H9 (cell line): ENCODE data around the gene FSTL4. TPM values are rescaled to one million over a fixed set of nuclear protein-coding genes. Genes with fewer than 3 reads are reported as not detected.

Source experiments
- DNase-seq: peaks from one replicate; pipeline ENCODE4 v3.0.0-alpha.2; 2017
- H2AFZ ChIP-seq: one replicate; pipeline ENCODE4 v1.6.1; 2013; ENCODE audit warnings: mild to moderate bottlenecking, low read length, control low read depth, moderate library complexity
- H2AK5ac ChIP-seq: 2 replicates; pipeline ENCODE4 v1.6.1; 2013; ENCODE audit warnings: low read length, control low read depth, mixed read lengths; ENCODE audit not compliant: insufficient read length
- H2BK120ac ChIP-seq: one replicate; pipeline ENCODE4 v1.6.1; 2013; ENCODE audit warnings: low read depth, mild to moderate bottlenecking, low read length, control low read depth, inconsistent platforms; ENCODE audit not compliant: poor library complexity, severe bottlenecking
- H2BK12ac ChIP-seq: 2 replicates; pipeline ENCODE4 v1.6.1; 2013; ENCODE audit warnings: low read length, control low read depth, mixed read lengths, low read depth; ENCODE audit not compliant: insufficient read length
- H2BK15ac ChIP-seq: 2 replicates; pipeline ENCODE4 v1.6.1; 2013; ENCODE audit warnings: low read depth, low read length, control low read depth
- H2BK20ac ChIP-seq: one replicate; pipeline ENCODE4 v1.6.1; 2013; ENCODE audit warnings: low read depth, mild to moderate bottlenecking, low read length, control low read depth, inconsistent platforms; ENCODE audit not compliant: poor library complexity, severe bottlenecking
- H2BK5ac ChIP-seq: 2 replicates; pipeline ENCODE4 v1.6.1; 2013; ENCODE audit warnings: low read length, control low read depth, mixed read lengths; ENCODE audit not compliant: insufficient read length
- H3K14ac ChIP-seq: 2 replicates; pipeline ENCODE4 v1.6.1; 2013; ENCODE audit warnings: low read length, control low read depth; ENCODE audit not compliant: insufficient read depth
- H3K18ac ChIP-seq: 2 replicates; pipeline ENCODE4 v1.6.1; 2013; ENCODE audit warnings: low read depth, mild to moderate bottlenecking, mixed read lengths, low read length, control low read depth; ENCODE audit not compliant: insufficient read length
- H3K23ac ChIP-seq: 2 replicates; pipeline ENCODE4 v1.6.1; 2013; ENCODE audit warnings: low read length, control low read depth, mixed read lengths, low read depth; ENCODE audit not compliant: insufficient read length
- H3K23me2 ChIP-seq: 2 replicates; pipeline ENCODE4 v1.6.1; 2013; ENCODE audit warnings: low read depth, mild to moderate bottlenecking, mixed read lengths, low read length, control low read depth; ENCODE audit not compliant: insufficient read length, poor library complexity, severe bottlenecking
- H3K27ac ChIP-seq: 2 replicates; pipeline ENCODE4 v1.5.1; 2013; ENCODE audit warnings: low read length, control low read depth, mixed read lengths, low read depth; ENCODE audit not compliant: insufficient read length
- H3K27me3 ChIP-seq: 2 replicates; pipeline ENCODE4 v1.6.1; 2013; ENCODE audit warnings: low read length, control low read depth, inconsistent platforms; ENCODE audit not compliant: insufficient read depth
- H3K4ac ChIP-seq: 2 replicates; pipeline ENCODE4 v1.6.1; 2013; ENCODE audit warnings: low read depth, mild to moderate bottlenecking, control low read depth, inconsistent platforms, low read length, moderate library complexity
- H3K4me1 ChIP-seq: 2 replicates; pipeline ENCODE4 v1.6.1; 2013; ENCODE audit warnings: low read length, control low read depth, inconsistent platforms; ENCODE audit not compliant: insufficient read depth
- H3K4me2 ChIP-seq: 2 replicates; pipeline ENCODE4 v1.6.1; 2013; ENCODE audit warnings: low read length, control low read depth, mixed read lengths; ENCODE audit not compliant: insufficient read length, insufficient read depth
- H3K56ac ChIP-seq: 2 replicates; pipeline ENCODE4 v1.6.1; 2013; ENCODE audit warnings: low read depth, mild to moderate bottlenecking, mixed read lengths, low read length, control low read depth; ENCODE audit not compliant: insufficient read length
- H3K79me1 ChIP-seq: 2 replicates; pipeline ENCODE4 v1.6.1; 2013; ENCODE audit warnings: low read depth, mild to moderate bottlenecking, moderate library complexity, low read length, control low read depth, inconsistent platforms; ENCODE audit not compliant: insufficient read depth, poor library complexity, severe bottlenecking
- H3K79me2 ChIP-seq: 2 replicates; pipeline ENCODE4 v1.6.1; 2013; ENCODE audit warnings: low read length, control low read depth, inconsistent platforms; ENCODE audit not compliant: insufficient read depth
- H3K9ac ChIP-seq: 2 replicates; pipeline ENCODE4 v1.6.1; 2013; ENCODE audit warnings: low read length, control low read depth, mixed read lengths; ENCODE audit not compliant: insufficient read length; ENCODE audit errors: extremely low read depth
- H3K9me3 ChIP-seq: one replicate; pipeline ENCODE4 v1.6.1; 2013; ENCODE audit warnings: low read depth, low read length, inconsistent platforms; ENCODE audit not compliant: control insufficient read depth
- H3T11ph ChIP-seq: one replicate; pipeline ENCODE4 v1.6.1; 2013; ENCODE audit warnings: mild to moderate bottlenecking, low read length, control low read depth, inconsistent platforms
- H4K20me1 ChIP-seq: one replicate; pipeline ENCODE4 v1.6.1; 2013; ENCODE audit not compliant: control insufficient read depth, insufficient read length, insufficient read depth
- H4K5ac ChIP-seq: 2 replicates; pipeline ENCODE4 v1.6.1; 2013; ENCODE audit warnings: low read depth, mild to moderate bottlenecking, mixed read lengths, low read length, control low read depth; ENCODE audit not compliant: insufficient read length
- H4K8ac ChIP-seq: replicated peaks from 2 replicates; pipeline ENCODE4 v1.6.1; 2013; ENCODE audit warnings: low read length, control low read depth, mixed read lengths, low read depth; ENCODE audit not compliant: insufficient read length
- H4K91ac ChIP-seq: 2 replicates; pipeline ENCODE4 v1.6.1; 2013; ENCODE audit warnings: low read depth, mild to moderate bottlenecking, moderate library complexity, mixed read lengths, low read length, control low read depth; ENCODE audit not compliant: insufficient read length
- H3K27ac Mint-ChIP-seq, 3 experiments: 2 replicates in 2 of 3; 3 replicates in 1 of 3; pipeline ENCODE4 v1.8.0; 2020 to 2021; ENCODE audit warnings: mixed read lengths in 3 of 3, mild to moderate bottlenecking in 1 of 3, moderate library complexity in 1 of 3
- H3K27me3 Mint-ChIP-seq: 2 replicates; pipeline ENCODE4 v1.8.0; 2021; ENCODE audit warnings: low read depth, mild to moderate bottlenecking, moderate library complexity, mixed read lengths
- H3K36me3 Mint-ChIP-seq, 3 experiments: 2 replicates in 2 of 3; 3 replicates in 1 of 3; pipeline ENCODE4 v1.8.0; 2020 to 2021; ENCODE audit warnings: low read depth in 3 of 3, mixed read lengths in 3 of 3; ENCODE audit not compliant: insufficient read depth in 1 of 3
- H3K4me1 Mint-ChIP-seq, 2 experiments: 2 replicates each; pipeline ENCODE4 v1.8.0; 2020; ENCODE audit warnings: mixed read lengths in 2 of 2
- H3K4me3 Mint-ChIP-seq, 2 experiments: 2 replicates in 1 of 2; 3 replicates in 1 of 2; pipeline ENCODE4 v1.8.0; 2020 to 2021; ENCODE audit warnings: mild to moderate bottlenecking in 2 of 2, mixed read lengths in 2 of 2, moderate library complexity in 1 of 2
- H3K9me3 Mint-ChIP-seq, 2 experiments: 2 replicates in 1 of 2; 3 replicates in 1 of 2; pipeline ENCODE4 v1.8.0; 2020; ENCODE audit warnings: mild to moderate bottlenecking in 2 of 2, mixed read lengths in 2 of 2, moderate library complexity in 1 of 2
- WGBS: extraction: QIAGEN DNeasy Blood & Tissue Kit; methylation state at CpG from one replicate; pipeline ENCODE4 v1.1.7; 2013; ENCODE audit warnings: missing lambda C conversion rate, low lambda C conversion rate, mixed read lengths; ENCODE audit not compliant: insufficient read length; ENCODE audit errors: extremely low coverage; 5-methylcytosine and 5-hydroxymethylcytosine counted together
- total RNA-seq: library from RNA; stranded (reverse); gene quantifications from 2 replicates; pipeline ENCODE4 v1.2.1, GENCODE V29; 2021
- TF ChIP-seq, protein P1 (sequence below): fragments of 200-600 bp; sonication (generic); conservative IDR thresholded peaks from 3 replicates; pipeline ENCODE4 v1.8.0; 2021; ENCODE audit warnings: antibody characterized with exemption, mild to moderate bottlenecking

The FSTL4 gene
- total RNA-seq, 1 experiment from 2014 or later, result 5.7 TPM

DNA sequence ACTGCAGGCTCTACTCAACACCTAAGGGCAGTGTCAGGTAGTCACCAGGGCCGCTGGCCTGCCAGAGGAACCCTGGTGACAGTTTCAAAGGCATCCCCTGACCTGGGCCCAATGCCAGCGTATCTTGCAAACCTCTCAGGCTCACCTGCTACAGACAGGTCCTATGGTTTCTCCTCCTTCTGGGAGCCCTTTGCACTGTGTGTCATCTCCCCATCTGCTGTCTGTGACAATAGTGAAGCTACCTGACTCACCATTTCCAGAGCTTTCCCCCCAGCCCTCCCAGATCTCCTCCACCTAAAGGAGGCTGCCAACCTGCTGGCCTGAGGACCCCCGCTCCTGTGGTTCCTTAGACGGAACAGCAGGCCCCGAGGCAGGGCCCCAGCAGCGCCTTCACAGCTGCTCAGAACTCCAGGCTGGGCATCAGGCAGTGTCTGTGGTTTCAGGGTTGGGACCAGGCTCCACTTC is 203.1 kb downstream of the FSTL4 start:
- TF ChIP-seq, protein P1, sequence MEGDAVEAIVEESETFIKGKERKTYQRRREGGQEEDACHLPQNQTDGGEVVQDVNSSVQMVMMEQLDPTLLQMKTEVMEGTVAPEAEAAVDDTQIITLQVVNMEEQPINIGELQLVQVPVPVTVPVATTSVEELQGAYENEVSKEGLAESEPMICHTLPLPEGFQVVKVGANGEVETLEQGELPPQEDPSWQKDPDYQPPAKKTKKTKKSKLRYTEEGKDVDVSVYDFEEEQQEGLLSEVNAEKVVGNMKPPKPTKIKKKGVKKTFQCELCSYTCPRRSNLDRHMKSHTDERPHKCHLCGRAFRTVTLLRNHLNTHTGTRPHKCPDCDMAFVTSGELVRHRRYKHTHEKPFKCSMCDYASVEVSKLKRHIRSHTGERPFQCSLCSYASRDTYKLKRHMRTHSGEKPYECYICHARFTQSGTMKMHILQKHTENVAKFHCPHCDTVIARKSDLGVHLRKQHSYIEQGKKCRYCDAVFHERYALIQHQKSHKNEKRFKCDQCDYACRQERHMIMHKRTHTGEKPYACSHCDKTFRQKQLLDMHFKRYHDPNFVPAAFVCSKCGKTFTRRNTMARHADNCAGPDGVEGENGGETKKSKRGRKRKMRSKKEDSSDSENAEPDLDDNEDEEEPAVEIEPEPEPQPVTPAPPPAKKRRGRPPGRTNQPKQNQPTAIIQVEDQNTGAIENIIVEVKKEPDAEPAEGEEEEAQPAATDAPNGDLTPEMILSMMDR, result no peak
- no peaks in the 10 kb centered on the region for H3K79me1 ChIP-seq
- no peak overlapping the region for H2BK12ac ChIP-seq
- no peaks in the 10 kb centered on the region for H3K9me3 ChIP-seq
- peaks cover 2 to 9% of the 10 kb centered on the region in 2 experiments; a peak in 3 of 4 replicates for H3K4me1 Mint-ChIP-seq
- no peak overlapping the region for H3K18ac ChIP-seq
- no peak overlapping the region for H2BK5ac ChIP-seq
- no peak overlapping the region for H3K27ac Mint-ChIP-seq
- H3K4me3 Mint-ChIP-seq, result no peak overlapping the region
- WGBS, result no CpG with 5 or more reads among the region's 6 CpGs
- no peak for DNase-seq
- H3K79me2 ChIP-seq, result no peaks in the 10 kb centered on the region
- no peak overlapping the region for H3K14ac ChIP-seq
- H3K4ac ChIP-seq, result no peak overlapping the region
- no peaks in the 10 kb centered on the region for H4K20me1 ChIP-seq
- H2BK20ac ChIP-seq, result no peak overlapping the region
- H3K23ac ChIP-seq, result no peak overlapping the region
- no peaks in the 10 kb centered on the region for H3K9me3 Mint-ChIP-seq
- H3K9ac ChIP-seq, result no peak overlapping the region
- H3K4me2 ChIP-seq, result no peak overlapping the region
- H4K91ac ChIP-seq, result no peak overlapping the region
- H3K27me3 Mint-ChIP-seq, result peaks cover 2% of the 10 kb centered on the region
- H3K23me2 ChIP-seq, result no peaks in the 10 kb centered on the region
- H4K5ac ChIP-seq, result no peak overlapping the region
- H3K27me3 ChIP-seq, result no peaks in the 10 kb centered on the region
- H3K56ac ChIP-seq, result no peak overlapping the region
- H2BK15ac ChIP-seq, result no peak overlapping the region
- H3T11ph ChIP-seq, result no peak overlapping the region
- H3K27ac ChIP-seq, result no peak overlapping the region
- H4K8ac ChIP-seq, result no peak overlapping the region
- H2AK5ac ChIP-seq, result no peak overlapping the region
- H3K36me3 Mint-ChIP-seq, result no peaks in the 10 kb centered on the region
- H2BK120ac ChIP-seq, result no peak overlapping the region
- no peak overlapping the region for H2AFZ ChIP-seq
- no peaks in the 10 kb centered on the region for H3K4me1 ChIP-seq
